COLO829 (cell line): ENCODE data around the gene AASDH.

Experiments
- DNase-seq: peaks from one replicate; pipeline ENCODE4 v3.0.0; 2012; ENCODE audit warnings: low spot score

AASDH gene

DNA sequence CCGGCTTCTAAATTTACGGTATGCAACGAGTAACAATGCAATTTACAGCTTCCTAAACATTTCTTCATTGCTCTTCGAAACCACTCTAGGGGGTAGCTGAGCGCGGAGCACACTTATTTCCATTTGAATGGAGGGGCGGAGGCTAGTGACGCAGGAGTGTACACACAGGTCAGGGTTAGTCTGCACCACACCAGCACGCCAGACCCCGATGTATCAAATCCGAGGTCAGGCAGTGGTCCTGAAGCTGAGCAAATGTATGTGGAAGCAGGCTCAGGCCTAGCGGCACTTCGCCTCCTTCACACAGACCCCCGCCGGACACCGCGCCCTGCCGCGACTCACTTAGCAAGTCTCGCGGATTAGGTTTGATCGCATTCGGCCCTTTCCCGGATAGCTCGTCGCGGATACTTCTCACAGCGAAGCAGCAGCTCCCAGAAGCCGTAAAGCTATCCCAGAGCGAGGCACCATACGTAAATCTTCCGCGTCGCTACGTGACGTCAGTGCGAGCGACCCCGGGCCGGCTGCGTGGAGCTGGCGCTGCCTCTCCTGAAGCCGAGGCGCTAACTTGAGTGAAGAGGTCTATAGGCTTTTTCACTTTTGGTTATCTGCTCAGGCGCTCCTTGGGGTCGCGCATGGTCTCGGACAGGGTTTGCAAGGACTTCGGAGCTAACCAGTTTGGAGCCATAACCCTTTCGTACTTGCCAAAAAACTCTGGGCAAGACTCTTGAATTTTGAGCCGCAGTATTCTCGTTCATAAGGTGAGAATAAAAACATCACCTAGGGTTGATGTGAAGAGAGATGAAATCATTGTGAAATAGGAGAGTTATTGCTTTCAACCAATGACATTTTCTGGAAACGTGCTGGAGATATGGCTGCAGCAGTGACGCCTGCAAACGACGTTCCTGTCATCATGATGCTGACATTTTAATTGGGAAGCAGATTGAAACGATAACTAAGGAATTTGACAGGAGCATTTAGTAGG is at the start of gene AASDH:
AASDH (minus strand) TSS at position 469 of the 979 bp plus-strand sequence. CDS start 3,192 bp downstream, outside the sequence.
- peak; percentile 98 for DNase-seq

DNA sequence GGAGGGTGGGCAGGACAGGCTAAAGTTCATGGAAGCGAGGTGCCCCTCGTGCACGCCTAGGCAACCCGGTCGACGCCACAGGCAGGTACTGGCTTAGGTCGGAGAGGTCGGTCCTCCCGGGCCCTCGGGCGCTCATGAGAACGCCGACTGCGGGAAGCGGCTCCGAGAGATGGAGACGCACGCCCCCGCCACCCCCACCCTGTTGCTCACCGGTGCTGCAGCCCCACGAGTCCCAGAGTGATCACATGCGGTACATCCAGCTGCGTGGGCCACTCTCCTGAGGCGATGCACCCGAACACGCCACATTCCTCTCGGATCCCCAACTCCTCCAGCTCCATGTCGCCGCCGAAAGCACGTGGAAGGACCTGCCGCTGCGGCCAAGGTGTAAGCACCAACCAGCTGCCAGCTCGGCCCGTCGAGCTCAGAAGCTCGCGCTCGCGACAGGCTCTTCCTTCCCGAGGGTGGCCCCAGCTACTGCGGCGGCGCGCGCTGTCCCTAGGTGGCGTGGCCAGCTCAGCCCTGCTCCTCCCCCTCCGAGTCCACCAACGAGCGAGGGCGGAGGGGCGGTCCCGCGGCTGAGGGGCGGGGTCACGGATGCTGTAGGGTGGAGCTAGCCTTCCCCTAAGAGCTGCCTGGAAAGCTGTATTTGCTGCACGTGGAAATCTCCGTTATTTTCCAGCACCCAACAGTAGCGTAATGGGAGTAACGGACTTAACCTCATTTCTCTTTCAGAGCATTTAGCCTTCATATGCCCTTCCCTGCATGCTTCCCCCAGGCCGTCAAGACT is 48.0 kb upstream of the AASDH start, which contains the start of gene PPAT:
PPAT (minus strand) TSS at position 476 of the 787 bp plus-strand sequence; CDS start at position 338, 138 bp downstream.
- DNase-seq: peak; percentile 99

- DNase-seq: peak; percentile 65
These were observed 47.4 kb upstream of the AASDH start for GRCh38 chr4:56434599-56435139.

GRCh38 chr4:56433280-56433679 is 46.0 kb upstream of the AASDH start:
- no peak for DNase-seq

- DNase-seq: no peak
These were observed 42.9 kb upstream of the AASDH start for GRCh38 chr4:56430203-56430602.

- no peak for DNase-seq
These were observed 39.9 kb upstream of the AASDH start for GRCh38 chr4:56427179-56427578.

DNA sequence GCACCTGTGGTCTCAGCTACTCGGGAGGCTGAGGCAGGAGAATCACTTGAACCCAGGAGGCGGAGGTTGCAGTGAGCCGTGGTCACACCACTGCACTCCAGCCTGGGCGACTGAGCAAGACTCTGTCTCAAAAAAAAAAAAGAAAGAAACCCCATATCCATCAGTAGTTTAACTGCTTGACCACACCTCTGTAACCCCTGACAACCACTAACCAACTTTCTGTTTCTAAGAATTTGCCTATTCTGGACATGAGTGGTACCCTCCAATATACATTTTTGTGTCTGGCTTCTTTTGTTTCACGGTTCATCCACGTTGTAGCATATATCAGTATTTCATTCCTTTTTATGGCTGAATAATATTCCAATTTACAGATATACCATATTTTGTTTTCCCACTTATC is 39.0 kb upstream of the AASDH start:
- DNase-seq: no peak

DNA sequence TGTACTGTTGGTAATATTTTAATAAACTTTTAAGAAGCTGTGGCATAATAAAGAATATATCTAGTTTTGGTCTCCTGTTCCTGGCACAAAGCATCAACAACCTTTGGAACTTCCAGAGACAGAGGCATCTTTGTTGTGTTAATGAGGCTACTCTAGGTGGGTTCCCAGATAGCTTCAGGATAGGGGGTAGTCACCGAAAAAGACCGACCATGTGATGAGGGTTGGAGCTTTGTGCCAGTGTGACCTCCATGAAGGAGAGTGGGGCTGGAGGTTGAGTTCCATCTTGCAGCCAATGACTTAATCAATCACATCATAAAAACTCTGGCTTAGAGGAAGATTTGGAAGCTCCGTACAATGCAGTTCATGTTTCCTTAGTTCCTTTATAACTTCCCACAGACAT is 38.2 kb upstream of the AASDH start:
- DNase-seq: no peak

DNA sequence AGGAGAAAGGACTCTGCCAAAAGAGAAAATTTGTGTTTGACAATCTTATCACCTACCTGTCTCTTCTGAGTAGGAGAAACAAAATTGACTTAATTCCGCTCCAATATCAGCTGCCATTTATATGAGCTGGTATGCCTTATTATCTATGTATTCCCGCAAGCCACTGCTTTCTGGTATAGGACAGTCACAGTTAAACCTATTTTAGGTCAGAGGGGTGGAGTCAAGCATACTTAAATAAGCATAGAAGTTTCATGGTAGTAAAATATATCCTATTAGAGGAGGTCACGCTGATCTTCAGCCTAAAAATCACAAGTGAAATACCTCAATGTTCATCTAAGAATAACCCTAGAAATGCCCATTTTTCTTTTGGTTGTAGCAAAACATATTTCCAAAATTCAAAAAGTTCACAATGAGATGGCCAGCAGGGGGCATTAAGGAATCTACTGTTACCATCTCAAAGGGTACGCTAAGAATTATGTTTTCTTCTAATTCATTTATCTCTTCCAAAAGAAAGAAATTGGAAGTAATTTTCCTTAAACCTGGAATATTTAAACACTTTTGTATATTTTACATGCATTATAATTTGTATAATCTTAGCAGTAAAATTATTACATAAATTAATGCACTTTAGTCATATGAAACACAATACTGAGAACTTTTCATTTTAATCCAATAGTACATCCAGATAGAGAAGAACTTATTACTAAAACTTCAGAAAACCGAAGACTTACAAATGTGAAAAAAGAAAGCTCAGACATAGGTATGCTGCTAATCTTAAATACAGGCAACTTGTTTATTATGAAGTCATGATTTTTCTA is 37.6 kb upstream of the AASDH start:
- DNase-seq: peak; percentile 66

GRCh38 chr4:56424176-56424575 is 36.9 kb upstream of the AASDH start:
- DNase-seq: no peak

- no peak for DNase-seq
These were observed 30.1 kb upstream of the AASDH start for GRCh38 chr4:56417396-56417795.

- no peak for DNase-seq
These were observed 29.1 kb upstream of the AASDH start for GRCh38 chr4:56416349-56416748.

- DNase-seq: no peak
These were observed 26.9 kb upstream of the AASDH start for GRCh38 chr4:56414135-56414670.

- DNase-seq: peak; percentile 99
These were observed 23.2 kb upstream of the AASDH start for GRCh38 chr4:56410247-56411062.

DNA sequence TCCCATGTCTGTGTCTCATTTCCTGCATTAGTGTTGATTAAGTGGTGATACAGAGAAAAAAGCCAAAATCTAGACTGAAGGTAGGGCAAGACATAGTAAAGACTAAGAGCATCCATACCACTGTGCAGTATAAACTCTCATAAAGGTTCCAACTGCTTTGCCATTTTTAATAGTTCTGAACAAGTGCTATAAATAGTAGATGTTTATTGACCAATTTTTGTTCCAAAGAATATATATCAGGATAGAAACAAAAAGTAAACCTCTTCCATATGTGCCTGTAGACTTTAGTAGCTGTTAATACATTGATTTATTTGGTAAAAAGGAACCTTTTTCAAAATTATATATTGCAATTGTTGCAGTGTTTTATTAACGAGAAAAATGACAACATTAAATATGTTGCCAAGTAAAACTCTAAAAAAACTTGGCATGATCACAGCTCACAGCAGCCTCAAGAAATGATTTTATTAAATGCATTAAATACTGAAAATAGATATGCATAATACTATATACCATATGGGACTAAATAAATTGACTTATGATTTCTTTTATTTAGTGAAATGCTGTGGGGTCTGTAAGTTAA is 22.3 kb upstream of the AASDH start:
- no peak for DNase-seq

- DNase-seq: no peak
These were observed 21.7 kb upstream of the AASDH start for GRCh38 chr4:56408978-56409377.

- no peak for DNase-seq
These were observed 18.9 kb upstream of the AASDH start for GRCh38 chr4:56406151-56406550.

GRCh38 chr4:56405016-56405415 is 17.7 kb upstream of the AASDH start:
- DNase-seq: no peak

GRCh38 chr4:56400560-56400959 is 13.3 kb upstream of the AASDH start:
- DNase-seq: no peak

DNA sequence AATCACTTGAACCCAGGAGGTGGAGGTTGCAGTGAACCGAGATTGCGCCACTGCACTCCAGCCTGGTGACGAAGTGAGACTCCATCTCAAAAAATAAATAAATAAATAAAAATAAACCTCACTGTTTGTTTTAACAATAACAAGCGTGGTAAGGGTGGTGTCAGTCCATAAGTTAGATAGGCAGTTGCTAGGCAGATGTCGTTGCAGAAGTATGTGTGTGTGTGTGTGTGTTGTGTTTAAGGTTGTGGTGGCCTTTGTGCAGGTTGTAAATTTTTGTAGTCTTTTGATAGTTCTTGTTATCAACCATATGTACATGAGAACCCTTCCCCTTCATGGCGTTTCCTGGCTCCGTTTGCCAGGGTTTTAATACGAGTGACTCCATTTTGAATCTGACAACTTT is 4.0 kb upstream of the AASDH start:
- DNase-seq: no peak
